ENCODE measurements around the gene ATRIP. TPM values are rescaled to one million over a fixed set of nuclear protein-coding genes. Genes with fewer than 3 reads are reported as not detected.
A peak's percentile ranks its signal among the peaks of the same experiment; 100 is the strongest.

The ATRIP gene
- total and polyA plus RNA-seq, 10 of the 15 experiments (the other 5 are each of a cell fraction or from before 2014, with no cell fraction given), result 1.4 to 16.0 (median 10.1) TPM

DNA sequence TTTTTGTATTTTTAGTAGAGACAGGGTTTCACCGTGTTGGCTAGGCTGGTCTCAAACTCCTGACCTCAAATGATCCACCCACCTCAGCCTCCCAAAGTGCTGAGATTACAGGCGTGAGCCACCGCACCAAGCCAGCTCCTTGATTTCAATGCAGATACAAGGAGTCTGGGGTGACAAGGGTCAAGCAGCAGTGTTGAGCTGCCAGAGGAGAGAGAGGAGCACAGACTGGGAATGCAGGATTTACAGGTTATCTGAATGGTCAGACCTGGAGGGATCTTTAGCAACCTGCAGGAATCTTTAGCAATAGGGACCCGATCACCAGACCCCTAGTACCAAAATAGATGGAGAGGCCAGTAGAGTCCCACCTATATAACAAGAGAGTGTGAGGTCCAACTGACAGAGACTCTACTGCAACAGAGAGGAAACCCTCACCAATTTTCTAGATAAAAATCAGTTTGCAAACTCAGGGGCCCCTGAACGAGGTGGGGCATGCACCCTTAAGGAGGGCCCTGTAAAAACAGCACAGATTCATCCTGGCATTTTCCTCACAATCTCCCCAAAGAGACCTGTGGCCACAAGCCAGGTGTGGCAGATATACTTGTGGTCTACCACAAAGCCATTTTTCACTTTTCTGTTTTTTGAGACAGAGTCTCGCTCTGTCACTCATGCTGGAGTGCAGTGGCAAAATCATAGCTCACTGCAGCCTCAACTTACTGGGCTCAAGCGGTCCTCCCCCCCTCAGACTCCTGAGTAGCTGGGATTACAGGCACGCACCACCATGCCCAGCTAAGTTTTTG, 68.1 kb downstream of the ATRIP start:
- Histone ChIP-seq H3K4me1 (ENCODE audit: control insufficient read depth, insufficient read depth, low read length) (peaks cover 12% of the 10 kb centered on the region), H3K27ac (ENCODE audit: control insufficient read depth, insufficient read depth) (no peak overlapping the region), H3K4me2 (ENCODE audit: control insufficient read depth, insufficient read depth) (no peak overlapping the region; the same call in 1 of the 2 replicates), H3K36me3 (ENCODE audit: control insufficient read depth in 2 of 2, insufficient read depth in 2 of 2, low read length in 1 of 2) (peaks cover 0 to 6% of the 10 kb centered on the region in 2 experiments; a peak in 3 of 4 replicates), H3K9me3 (replicated peaks; ENCODE audit: control insufficient read depth, insufficient read depth, low read length) (no peaks in the 10 kb centered on the region), H3K4me3 (no peak overlapping the region), H3K9ac (ENCODE audit: control insufficient read depth, insufficient read depth, low read length) (no peak overlapping the region), H4K20me1 (ENCODE audit: control insufficient read depth, insufficient read depth) (no peaks in the 10 kb centered on the region; the same call in 1 of the 2 replicates), H3K27me3 (replicated peaks in 1 of 2; ENCODE audit: control insufficient read depth in 2 of 2, insufficient read depth in 2 of 2, low read length in 1 of 2) (no peaks in the 10 kb centered on the region), H3K79me2 (ENCODE audit: control insufficient read depth, insufficient read depth, low read length) (no peaks in the 10 kb centered on the region), H2AFZ (ENCODE audit: control insufficient read depth, low read depth, low read length) (no peak overlapping the region)
- DNase-seq (ENCODE audit: low read depth, low spot score) (no peak), ATAC-seq (peak; percentile 57), FAIRE-seq (peak; percentile 52)
- no TSS peak for BruUV-seq (replicated peaks)
- ChIA-PET RAD21 (ENCODE audit: unreplicated experiment) (interaction anchor here (0.6 to 1.0 kb wide), 2 partner anchors 42 to 122 kb away, joined by 3 read pairs; no protein-coding TSS in a partner anchor), CTCF (no interaction called here), SMC1A (ENCODE audit: uncharacterized antibody, unreplicated experiment) (interaction anchor here (0.5 to 1.7 kb wide), 3 partner anchors 17 to 78 kb away, joined by 3 read pairs; no protein-coding TSS in a partner anchor), POLR2A (interaction anchor here (0.8 kb wide), 1 partner anchor 17 kb away, joined by 4 read pairs; no protein-coding TSS in a partner anchor)
- in situ Hi-C loops (cut with MboI), result no loop called here
- no peak for TF ChIP-seq ZNF217 (IDR thresholded peaks at IDR 0.05)
- TF ChIP-seq TCF12 (IDR thresholded peaks at IDR 0.05; ENCODE audit: low read depth, low read length), result 0 out of 2 replicates have a peak, but pooled peaks have one; percentile 25
- TF ChIP-seq CBFB (IDR thresholded peaks at IDR 0.05; ENCODE audit: low read depth), result peak; percentile 70
- TF ChIP-seq MYB (IDR thresholded peaks at IDR 0.05; ENCODE audit: borderline replicate concordance, low read depth, low read length), result no peak
- no peak for TF ChIP-seq SIN3A (IDR thresholded peaks at IDR 0.05; ENCODE audit: low read depth, low read length)
- no peak for TF ChIP-seq IRF4 (IDR thresholded peaks at IDR 0.05; ENCODE audit: low read depth, low read length)
- TF ChIP-seq KDM1A (IDR thresholded peaks at IDR 0.05; ENCODE audit: borderline replicate concordance), result no peak
- peak; percentile 91 for TF ChIP-seq RUNX3 (IDR thresholded peaks at IDR 0.05; ENCODE audit: low read length)
- peak; percentile 23; the same call in 1 of the 2 replicates for TF ChIP-seq CREB1 (IDR thresholded peaks at IDR 0.05; ENCODE audit: low read depth)
- TF ChIP-seq PKNOX1 (IDR thresholded peaks at IDR 0.05), result peak; percentile 87
- peak; percentile 66 for TF ChIP-seq PBX3 (IDR thresholded peaks at IDR 0.05; ENCODE audit: insufficient replicate concordance, low read depth, low read length)
- no peak for TF ChIP-seq SPI1 (IDR thresholded peaks at IDR 0.05; ENCODE audit: borderline replicate concordance, insufficient read depth, low read depth, low read length)
- no peak for TF ChIP-seq CHD4 (IDR thresholded peaks at IDR 0.05)
- no peak for TF ChIP-seq STAT1 (conservative IDR thresholded peaks at IDR 0.05)
- TF ChIP-seq BCL3 (IDR thresholded peaks at IDR 0.05; ENCODE audit: borderline replicate concordance, insufficient read depth, low read depth, low read length, poor library complexity, severe bottlenecking), result no peak
- intact Hi-C loops (cut with micrococcal nuclease; ENCODE audit: unreplicated experiment), result loop anchor here (5.0 kb wide), 1 partner anchor 33 kb away; no protein-coding TSS in a partner anchor
- 30% methylated on average over 8 of the region's 8 CpGs for WGBS (ENCODE audit: insufficient coverage, insufficient replicate concordance, low lambda C conversion rate, missing lambda C conversion rate)

All from GM12878 (cell line).